ENCODE results near the gene BHLHE40.
"Not testable (repeated sequence)": the region's sequence is repeated elsewhere in the genome, so short reads cannot be mapped to it uniquely, and the experiment has no call there.

DNA sequence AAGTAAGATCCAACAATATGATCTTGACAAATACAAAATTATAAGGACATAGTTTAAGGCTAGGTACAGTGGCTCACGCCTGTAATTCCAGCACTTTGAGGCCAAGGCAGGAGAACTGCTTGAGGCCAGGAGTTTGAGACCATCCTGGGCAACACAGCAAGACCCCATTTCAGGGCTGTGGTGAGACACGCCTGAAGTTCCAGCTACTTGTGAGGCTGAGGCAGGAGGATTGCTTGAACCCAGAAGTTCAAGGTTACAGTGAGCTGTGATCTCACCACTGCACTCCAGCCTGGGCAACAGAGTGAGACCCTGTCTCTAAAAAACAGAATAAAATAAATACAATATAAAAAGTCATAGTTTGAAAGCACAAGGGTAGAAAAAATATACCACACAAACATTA lies 17.4 kb upstream of the BHLHE40 start:
- TF ChIP-seq POLR2A (IDR thresholded peaks at IDR 0.05; ENCODE audit: low read length); GATA1 (IDR thresholded peaks at IDR 0.05; ENCODE audit: low read depth, low read length): not testable (repeated sequence)
